Activated CD8-positive, alpha-beta memory T cell treated with anti-CD3 and anti-CD28 coated beads, Interleukin-2, amount 50 U/mL, for 1 hour (primary cell): Measurements from ENCODE around the gene GALNT11.
"Not testable (repeated sequence)": the region's sequence is repeated elsewhere in the genome, so short reads cannot be mapped to it uniquely, and the experiment has no call there.

Experiments used
- DNase-seq: peaks from one replicate; pipeline ENCODE4 v3.0.0-alpha.2; 2020; ENCODE audit errors: extremely low read depth

GALNT11 gene

DNA sequence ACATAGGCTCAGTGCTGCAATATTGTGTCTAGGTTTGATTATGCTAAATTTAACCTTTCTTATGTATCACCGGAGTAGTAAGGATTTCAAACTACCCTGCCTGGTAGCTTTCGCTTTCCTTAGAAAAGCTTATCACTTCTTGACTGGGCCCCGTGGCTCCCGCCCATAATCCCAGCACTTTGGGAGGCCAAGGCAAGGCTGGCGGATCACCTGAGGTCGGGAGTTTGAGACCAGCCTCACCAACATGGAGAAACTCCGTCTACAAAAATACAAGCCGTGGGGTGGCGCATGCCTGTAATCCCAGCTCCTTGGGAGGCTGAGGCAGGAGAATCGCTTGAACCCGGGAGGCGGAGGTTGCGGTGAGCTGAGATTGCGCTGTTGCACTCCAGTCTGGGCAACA, 49.9 kb downstream of the GALNT11 start:
- DNase-seq: not testable (repeated sequence)

DNA sequence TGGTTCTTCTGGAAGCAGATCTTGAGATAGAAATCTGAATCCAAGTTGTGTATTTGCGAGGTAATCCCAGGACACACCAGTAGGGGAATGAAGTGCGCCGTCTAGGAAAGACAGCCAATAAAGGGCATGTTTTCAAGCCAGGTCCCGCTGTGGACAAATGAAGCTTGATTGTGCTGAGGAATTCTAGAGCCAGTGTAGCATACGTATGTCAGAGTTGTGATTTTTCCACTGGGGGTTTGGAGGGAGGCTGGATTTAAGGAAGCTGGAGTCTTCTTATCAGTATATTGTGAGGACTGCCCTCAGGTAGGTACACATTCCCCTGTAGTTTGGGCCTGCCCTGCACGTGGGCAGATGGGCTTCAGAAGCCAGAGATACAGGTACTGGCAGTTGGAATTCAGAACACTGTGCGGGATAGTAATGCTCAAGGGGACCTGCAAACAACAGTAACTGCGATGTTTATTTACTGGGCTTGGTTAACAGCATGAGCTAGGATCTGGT, 50.9 kb downstream of the GALNT11 start:
- DNase-seq: no peak

DNA sequence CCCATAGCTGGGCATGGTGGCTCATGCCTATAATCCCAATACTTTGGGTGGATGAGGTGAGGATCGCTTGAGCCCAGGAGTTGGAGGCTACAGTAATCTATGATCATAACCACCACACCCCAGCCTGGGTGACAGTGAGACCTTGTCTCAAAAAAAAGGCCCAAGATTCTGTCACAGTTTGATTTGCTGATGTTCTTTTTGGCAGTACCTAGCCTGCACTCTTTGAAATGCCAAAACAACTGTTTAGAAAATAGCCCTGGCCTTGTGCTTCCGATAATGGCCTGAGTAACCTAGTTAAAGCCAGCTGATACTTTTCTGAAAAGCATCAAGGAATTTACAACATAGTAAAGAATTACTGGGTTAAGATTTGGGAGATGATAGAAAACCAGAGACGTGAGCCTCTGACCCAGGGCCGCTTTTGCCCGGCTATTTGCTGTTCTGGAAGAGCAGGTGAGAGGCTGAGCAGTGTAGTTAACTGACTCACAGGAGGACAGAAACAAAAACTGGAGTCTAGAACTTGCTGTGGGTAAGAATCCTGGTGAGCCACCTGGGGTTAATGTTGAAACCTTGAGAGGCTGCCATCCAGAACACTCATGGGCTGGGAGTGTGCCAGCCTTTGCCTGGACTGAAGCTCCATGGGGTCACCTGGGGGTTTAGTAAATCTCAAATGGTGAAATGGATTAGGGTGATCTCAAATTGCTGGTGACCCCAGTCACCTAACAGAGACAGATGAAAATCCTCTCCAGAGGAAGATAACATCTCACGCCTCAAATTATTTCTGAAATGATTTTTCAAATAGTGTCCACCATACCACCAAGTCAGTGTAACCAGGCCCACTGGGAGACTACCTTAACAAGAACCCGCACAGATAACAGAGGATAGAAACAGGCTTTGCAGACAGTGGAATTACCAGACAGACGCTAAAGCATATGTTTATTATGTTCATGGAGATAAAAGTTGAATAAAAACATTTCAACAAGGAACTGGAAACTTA, 51.8 kb downstream of the GALNT11 start:
- no peak for DNase-seq

DNA sequence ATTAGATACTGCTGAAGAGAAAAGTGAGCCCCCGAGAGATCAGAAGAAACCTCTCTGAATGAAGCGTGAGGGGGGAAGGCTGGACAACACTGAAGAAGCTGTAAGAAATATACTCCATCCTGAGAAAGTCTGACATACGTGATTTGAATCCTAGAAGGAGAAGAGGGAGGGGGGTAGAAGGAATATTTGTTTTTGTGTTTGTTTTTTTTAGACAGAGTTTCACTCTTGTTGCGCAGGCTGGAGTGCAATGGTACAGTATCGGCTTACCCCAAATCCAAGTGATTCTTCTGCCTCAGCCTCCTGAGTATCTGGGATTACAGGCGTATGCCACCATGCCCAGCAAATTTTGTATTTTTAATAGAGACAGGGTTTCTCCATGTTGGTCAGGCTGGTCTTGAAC, 52.6 kb downstream of the GALNT11 start:
- no peak for DNase-seq

DNA sequence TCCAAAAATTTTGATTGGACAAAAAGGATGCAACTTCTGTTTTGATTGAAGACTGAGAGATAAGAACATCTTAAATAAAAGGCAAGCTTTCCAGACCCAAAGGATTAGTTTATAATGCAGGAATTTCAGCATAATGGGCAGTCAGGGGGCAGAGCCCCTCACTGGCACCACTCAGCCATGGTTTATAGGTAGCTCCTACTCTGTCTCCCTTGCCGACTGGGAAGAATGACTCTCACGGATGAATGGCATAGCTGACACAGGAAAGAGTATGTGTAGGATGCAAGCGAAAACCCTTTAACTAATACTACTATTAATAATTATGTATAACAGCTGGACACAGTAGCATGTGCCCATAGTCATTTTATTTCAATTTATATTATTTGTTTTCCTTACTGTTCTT, 53.3 kb downstream of the GALNT11 start:
- DNase-seq: no peak

DNA sequence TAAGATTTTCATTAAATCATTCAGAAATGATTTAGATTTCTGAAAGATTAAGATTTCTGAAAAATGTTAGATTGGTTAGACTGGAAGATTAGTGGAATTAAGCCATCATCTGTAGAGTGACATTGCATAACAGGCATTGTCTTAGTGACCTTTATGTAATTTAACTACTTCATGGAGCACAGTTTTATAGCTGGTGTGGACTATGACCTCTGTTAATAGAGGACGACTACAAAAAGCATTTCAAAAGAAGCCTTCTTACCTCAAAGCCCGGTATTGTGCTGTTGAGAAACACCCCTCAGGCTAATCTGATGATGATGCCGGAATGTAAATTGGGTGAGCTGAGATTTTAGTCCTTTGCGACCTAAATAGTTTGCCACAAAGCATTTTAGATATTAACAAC, 55.6 kb downstream of the GALNT11 start:
- DNase-seq: no peak

DNA sequence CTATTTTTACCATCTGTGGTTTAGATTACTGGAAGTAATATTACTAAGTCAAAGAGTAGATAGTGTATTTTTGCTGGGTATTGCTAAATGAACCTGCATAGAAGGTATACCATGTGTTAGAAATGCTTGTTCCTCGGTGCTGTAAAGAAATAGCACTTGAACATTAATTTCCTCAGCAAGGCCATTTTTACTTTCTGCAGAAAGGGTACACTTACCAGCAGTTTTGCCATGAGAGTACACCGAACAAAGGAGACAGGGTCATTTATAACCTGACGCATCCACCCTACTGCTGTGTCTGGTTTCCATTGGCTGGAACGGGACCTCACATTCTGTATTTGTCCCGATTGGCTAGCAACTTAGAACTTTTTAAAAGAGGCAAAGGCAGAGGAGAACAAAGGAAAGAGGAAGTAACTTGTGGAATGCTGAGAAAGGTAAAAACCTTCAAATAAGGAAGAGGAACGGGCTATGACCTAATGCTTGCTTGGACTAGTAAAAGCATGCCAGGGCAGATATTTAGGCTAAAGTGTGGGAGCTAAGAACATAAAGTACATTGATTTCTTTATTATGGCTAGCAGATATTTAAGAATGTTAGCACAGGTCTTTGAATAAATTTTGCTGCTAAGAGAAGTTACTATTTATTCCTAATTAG, 56.7 kb downstream of the GALNT11 start:
- DNase-seq: not testable (repeated sequence)

DNA sequence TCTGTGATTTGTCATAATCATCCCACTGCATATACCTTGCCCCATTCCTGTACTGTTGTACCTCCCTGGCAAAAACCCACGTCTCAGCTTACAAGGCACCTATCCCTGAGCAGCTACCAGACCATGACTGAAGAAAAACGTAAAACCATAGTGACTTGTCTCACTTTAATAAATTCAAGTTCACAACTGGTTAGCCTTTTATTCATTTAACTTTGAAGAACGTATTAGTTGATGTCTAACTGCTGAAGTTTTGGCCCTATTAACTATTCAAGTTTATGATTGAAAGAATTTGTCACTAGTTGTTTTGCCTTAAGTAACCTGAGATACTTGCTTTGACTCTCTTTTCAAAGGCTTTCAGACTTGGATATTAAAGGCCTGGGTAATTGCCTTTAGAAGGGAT, 59.7 kb downstream of the GALNT11 start:
- DNase-seq: no peak

DNA sequence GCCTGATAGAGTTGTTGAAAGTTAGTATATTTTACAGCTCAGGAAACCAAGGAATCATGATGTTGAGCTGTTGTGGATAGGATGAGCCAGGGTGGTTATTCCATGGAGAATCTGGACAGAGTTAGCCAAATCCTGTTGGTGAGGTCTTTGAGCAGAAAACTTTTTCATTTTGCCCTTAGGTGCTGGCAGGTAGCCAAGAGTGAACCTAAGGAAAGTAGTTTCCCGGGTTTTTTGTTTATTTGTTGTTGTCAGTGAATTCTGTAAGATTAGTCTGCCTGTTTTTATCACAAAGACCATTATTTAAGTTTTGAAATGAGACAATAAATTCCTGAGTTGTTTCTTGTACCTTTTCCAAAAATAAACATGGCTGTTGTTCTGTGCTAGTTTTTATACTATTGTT, 61.0 kb downstream of the GALNT11 start:
- DNase-seq: no peak

DNA sequence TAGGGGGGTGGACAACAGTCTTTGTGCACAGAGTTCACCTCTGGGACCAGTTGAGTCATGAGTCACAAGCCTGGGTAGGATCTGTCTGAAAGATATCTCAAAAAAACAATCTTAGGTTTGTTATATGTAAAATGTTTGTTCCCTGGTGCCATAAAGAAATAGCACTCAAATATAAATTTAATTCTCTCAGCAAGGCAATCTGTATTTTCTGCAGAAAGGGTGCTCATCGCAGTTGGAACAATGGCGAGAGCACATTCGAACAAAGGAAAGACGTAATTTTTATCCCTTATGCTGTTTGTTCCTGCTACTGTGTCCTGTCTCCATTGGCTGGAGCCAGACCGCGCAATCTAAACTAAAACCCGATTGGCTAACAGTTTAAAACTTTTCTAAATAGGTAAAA, 63.7 kb downstream of the GALNT11 start:
- DNase-seq: no peak

DNA sequence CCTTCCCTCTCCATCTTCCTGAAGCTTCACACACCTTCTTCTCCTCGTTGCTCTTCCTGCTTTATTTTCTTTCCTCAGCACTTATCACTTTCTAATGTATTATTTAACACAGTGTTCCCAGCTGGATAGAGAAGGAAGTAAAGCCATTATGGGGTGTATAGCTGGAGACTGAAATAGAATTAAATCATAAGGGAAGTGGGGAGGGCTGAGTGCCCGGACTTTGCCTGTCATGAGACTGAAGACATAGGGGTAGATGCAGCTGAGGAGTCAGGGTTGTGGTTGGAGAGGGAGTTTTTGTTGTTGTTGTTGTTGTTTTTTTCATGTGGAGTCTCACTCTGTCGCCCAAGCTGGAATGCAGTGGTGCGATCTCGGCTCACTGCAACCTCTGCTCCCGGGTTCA, 65.3 kb downstream of the GALNT11 start:
- DNase-seq: no peak

DNA sequence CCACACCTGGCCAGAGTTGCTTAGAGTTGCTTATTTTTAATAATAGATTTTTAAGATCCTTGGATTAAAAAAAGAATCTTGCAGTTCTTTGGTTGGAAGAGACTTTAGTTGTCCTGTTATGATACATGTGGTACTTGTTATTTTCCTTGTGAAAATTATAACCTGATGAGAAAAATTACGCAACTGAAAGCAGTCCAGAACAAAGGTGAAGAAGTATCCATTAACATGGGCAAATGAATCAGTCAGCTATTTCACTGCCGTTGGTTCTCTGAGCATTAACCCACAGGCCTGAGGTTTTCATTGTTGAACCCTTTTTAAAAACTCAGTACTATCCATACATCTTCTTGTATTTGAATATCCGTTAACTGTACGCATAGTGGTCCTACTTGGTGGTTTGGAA, 68.2 kb downstream of the GALNT11 start:
- no peak for DNase-seq

DNA sequence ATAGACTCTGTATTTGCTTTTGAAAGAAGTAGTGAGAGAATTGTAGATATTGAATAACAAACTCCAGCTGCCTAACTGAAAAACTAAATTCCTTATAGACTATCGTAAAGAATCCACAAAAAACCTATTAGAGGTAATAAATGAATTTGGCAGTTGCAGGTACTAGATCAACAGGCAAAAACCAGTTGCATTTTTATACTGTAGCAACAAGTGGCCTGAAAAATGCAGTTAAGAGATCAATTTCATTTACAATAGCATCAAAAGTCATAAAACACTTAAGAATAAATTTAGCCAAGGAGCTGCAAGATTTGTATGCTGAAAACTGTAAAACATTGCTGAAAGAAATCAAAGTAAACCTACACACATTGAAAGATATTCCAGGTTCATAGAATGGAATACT, 70.3 kb downstream of the GALNT11 start:
- no peak for DNase-seq

DNA sequence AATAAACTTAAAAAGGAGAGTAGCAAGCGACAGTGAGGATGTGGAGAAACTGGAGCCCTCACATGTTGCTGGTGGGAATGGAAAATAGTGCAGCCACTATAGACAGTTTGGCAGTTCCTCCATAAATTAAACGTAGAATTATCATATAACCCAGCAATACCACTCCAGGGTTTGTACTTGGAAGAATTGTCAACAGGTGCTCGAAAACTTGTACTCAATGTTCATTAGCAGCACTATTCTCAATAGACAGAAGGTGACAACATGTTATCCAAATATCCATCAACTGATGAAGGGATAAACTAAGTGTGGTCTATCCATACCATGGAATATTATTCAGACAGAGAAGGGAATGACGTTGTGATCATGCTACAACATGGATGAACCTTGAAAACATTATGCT, 71.9 kb downstream of the GALNT11 start:
- no peak for DNase-seq

DNA sequence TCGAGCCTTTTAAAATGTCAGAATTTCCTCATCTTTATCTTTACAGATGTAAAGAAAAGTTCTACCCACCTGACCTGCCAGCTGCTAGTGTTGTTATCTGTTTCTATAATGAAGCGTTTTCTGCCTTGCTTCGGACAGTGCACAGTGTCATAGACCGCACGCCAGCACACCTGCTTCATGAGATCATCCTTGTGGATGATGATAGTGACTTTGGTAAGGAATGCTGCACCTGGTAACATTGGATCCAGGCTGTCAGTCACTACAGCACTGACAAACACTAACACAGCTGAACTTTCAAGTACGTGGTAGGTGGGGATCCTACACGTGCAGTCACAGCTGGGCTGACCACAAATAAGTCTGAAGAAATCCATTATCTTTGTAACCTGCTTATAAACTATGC, 77.6 kb downstream of the GALNT11 start:
- no peak for DNase-seq

DNA sequence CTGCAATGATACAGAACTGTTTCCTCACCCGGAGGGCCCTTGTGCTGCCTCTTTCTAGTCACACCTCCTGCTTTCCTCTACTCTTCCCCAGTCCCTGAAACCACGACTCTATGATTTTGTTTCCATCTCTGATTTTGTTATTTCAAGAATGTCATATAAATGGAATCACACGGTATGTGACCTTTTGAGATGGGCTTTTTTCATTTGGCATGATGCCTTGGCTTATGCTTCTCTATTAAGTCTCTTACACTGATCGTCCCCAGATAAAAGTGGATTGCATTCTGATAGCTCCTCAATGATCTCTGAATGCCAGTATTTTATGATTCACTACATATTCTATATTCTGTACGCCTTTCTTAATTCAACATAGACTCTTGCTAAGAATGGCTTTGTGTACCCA, 78.2 kb downstream of the GALNT11 start:
- no peak for DNase-seq

DNA sequence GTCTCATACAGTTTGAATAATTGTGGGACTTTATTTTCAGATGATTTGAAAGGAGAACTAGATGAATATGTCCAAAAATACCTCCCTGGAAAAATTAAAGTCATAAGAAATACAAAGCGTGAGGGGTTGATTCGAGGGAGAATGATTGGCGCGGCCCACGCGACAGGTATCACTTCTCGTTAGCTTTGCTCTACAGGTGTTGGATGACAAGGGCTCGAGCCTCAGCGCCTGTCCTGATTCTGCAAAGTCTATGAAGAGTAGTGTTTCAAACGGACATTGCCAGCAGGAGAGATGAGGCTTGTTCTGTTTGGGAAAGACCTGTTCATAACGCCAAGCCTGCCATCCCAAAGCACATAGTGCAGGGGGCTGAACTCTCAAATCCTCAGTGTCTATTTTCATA, 79.7 kb downstream of the GALNT11 start:
- DNase-seq: no peak

DNA sequence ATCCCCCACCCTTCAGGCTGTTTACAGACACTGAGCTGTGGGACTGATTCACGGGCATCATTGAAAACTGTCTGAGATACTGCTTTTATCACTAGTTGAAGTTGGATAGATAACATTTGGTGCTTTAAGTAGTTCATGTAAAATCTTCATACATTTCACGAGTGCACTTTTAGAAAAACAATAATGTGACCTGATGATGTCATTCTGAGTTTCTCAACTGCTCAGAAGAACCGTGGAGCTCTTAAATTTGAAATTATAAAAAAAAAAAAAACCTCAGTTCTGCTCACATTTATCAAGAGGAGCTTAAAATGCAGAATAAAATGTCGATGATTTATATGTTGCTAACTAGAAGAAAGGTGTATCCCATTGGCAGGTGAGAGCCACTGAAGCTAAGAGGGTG, 81.5 kb downstream of the GALNT11 start:
- DNase-seq: no peak

DNA sequence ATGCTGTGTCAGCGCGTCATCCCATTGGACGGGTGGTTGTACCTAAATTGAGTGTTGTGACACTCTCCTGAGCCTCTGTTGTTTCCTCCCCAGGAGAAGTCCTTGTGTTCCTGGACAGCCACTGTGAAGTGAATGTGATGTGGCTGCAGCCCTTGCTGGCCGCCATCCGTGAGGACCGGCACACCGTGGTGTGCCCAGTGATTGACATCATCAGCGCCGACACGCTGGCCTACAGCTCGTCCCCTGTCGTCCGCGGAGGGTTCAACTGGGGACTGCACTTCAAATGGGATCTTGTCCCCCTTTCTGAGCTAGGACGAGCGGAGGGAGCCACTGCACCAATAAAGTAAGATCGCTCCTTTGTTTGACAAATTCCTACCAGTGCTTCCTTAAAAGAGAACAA, 82.5 kb downstream of the GALNT11 start:
- DNase-seq: no peak

DNA sequence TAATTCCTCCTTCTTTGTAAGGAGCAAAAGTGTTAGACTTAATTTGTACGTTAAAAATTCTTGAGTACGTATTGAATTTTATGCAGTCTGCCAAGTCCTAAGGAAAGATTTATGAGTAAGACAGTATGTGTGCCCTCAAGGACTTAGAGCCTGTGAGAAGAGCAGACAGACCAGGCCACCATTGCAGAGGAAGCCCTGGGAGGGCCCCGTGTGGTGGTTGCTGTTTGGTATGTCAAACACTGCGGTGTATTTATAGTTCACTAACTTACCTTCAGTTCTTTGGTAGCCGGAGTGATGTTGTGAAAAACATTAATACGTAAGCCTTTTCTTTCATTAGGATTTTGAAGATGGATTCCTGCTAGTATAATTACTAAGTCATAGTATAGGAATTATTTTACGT, 82.9 kb downstream of the GALNT11 start:
- no peak for DNase-seq

DNA sequence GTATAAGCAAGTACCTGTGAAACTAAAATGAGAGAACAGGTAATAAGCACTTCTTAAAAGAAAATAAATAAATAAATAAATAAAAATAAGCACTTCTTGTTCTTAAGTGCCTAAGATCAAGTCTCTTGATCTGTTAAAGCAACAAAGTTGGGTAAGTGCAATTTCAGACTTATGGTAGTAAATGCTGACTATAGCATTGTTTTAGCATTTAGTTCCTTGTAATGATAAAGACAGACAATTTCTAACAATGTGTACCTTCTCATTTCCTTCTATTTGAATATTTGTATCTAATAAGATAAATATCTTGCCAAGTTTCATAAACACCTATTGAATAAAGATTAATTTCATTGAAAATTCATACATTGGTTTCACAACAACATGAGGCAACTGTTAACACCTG, 87.4 kb downstream of the GALNT11 start:
- DNase-seq: no peak

DNA sequence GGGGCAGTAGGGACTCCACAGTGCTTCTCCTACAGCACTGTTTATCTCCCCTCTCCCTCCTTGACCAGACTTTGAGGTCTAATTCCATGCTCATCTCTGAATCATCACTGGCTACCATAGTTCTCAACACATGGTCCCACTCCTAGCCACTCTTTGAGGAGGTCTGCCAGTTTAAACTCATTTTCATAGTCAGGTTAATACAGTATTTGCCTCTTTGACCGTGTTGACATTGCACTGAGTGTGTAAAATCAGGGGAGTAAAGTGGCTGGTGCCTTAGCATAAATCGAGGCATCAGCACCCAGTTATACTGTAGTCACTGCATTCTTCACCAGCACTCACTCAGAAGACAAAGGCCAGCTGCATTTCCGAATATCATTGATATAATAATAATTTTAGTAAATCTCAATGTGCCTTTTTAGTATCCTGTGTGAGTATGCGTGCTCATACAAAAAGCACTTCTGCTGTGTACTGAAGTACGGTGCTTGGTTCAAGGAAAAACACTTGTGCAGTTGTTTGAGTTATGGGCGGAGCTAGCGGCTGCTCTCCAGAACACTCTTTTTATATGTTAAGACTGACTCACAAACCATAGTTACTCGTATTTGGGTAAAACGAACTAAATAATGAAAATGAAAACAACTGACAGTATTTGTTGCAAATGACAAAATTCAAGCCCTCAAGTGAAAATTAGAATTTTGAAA, 89.7 kb downstream of the GALNT11 start:
- no peak for DNase-seq

DNA sequence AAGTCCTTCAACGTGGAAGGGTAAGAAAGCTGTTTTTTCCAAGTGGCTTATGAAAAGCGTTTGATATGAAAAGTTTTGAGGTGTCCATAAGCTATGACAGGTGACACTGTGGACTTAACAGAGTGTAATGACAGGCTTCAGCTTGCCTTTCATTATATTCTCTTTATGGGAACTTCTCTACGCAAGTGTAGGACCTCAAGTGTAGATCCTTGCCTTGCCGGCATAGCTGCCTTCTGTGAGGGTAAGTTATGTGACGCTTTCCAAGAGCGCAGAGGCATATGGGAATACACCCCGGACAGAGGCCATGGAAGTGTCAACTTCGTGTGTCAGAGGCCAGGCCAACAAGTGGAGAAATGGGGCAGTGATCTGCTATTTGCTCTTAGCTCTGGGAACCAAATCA, 91.9 kb downstream of the GALNT11 start:
- no peak for DNase-seq
